HCT116 (cell line): ENCODE data around the gene WDFY2.

ENCODE experiments used
- ATF3 ChIP-seq: IDR thresholded peaks from 2 replicates; pipeline ENCODE4 v1.6.1; 2012
- CTCF ChIP-seq, 3 experiments: fragments of 200-600 bp in 1 of 3; sonication (generic) in 1 of 3; IDR thresholded peaks in 2 of 3; conservative IDR thresholded peaks in 1 of 3; 2 replicates each; pipeline ENCODE4 v1.5.1; 2012 to 2017; ENCODE audit warnings: low read depth in 2 of 3, low read length in 2 of 3, antibody characterized with exemption in 1 of 3, borderline replicate concordance in 1 of 3, control low read depth in 1 of 3, mild to moderate bottlenecking in 1 of 3, mixed read lengths in 1 of 3, mixed run types in 1 of 3, moderate library complexity in 1 of 3; ENCODE audit not compliant: insufficient read depth in 1 of 3
- JUND ChIP-seq: IDR thresholded peaks from 2 replicates; pipeline ENCODE4 v1.6.1; 2012
- POLR2A ChIP-seq: IDR thresholded peaks from 2 replicates; pipeline ENCODE4 v1.7.0; 2011; ENCODE audit warnings: borderline replicate concordance; ENCODE audit not compliant: insufficient read depth, insufficient read length; ENCODE audit errors: extremely low read depth
- REST ChIP-seq: IDR thresholded peaks from 2 replicates; pipeline ENCODE4 v1.6.1; 2012; ENCODE audit warnings: low read depth
- TCF7L2 ChIP-seq: IDR thresholded peaks from 2 replicates; pipeline ENCODE4 v1.7.0; 2011; ENCODE audit warnings: borderline replicate concordance, inconsistent platforms; ENCODE audit not compliant: insufficient read depth, insufficient read length; ENCODE audit errors: extremely low read depth
- ZBTB33 ChIP-seq: IDR thresholded peaks from 2 replicates; pipeline ENCODE4 v1.6.1; 2011; ENCODE audit warnings: mild to moderate bottlenecking, low read length, moderate library complexity; ENCODE audit not compliant: insufficient replicate concordance; ENCODE audit errors: extremely low read depth

GRCh38 chr13:51562011-51562671 is 22.1 kb upstream of the WDFY2 start:
- TF ChIP-seq CTCF (IDR thresholded peaks at IDR 0.05 in 2 of 3, conservative IDR thresholded peaks at IDR 0.05 in 1 of 3; ENCODE audit: borderline replicate concordance in 1 of 3, insufficient read depth in 1 of 3, low read depth in 2 of 3, low read length in 2 of 3) (no peak), ATF3 (no peak), TCF7L2 (no peak), JUND (no peak), POLR2A (no peak), ZBTB33 (no peak), REST (no peak)
